ENCODE measurements around the gene STX8. TPM values are rescaled to one million over a fixed set of nuclear protein-coding genes. Genes with fewer than 3 reads are reported as not detected.

The STX8 gene
- total RNA-seq, 1 donor from 2014 or later = 54.8 TPM

- Histone ChIP-seq H3K27ac (ENCODE audit: low read depth, low read length) (no peak overlapping the region), H3K4me2 (ENCODE audit: low read length) (no peak overlapping the region), H3K36me3 (ENCODE audit: insufficient read depth, low read length) (no peaks in the 10 kb centered on the region), H3K79me2 (ENCODE audit: insufficient read depth, low read length) (no peaks in the 10 kb centered on the region), H3K9me3 (ENCODE audit: insufficient read depth, low read depth, low read length) (no peaks in the 10 kb centered on the region), H3K27me3 (ENCODE audit: insufficient read depth, low read length) (no peaks in the 10 kb centered on the region), H3K4me1 (ENCODE audit: insufficient read depth, low read length) (peaks cover 12% of the 10 kb centered on the region), H2AFZ (ENCODE audit: low read depth, low read length) (no peak overlapping the region), H3K9ac (ENCODE audit: low read length) (no peak overlapping the region), H4K20me1 (ENCODE audit: insufficient read depth, low read length) (no peaks in the 10 kb centered on the region), H3K4me3 (ENCODE audit: insufficient read depth, low read depth, low read length) (no peak overlapping the region)
- TF ChIP-seq EZH2 (IDR thresholded peaks at IDR 0.05; ENCODE audit: insufficient read depth, low read length) = no peak
- TF ChIP-seq CTCF (IDR thresholded peaks at IDR 0.05; ENCODE audit: insufficient read depth, low read depth, low read length) = no peak
- Mint-ChIP-seq H3K36me3 (ENCODE audit: low read depth, unreplicated experiment) (peaks cover 12% of the 10 kb centered on the region), H3K4me1 (ENCODE audit: low read depth, unreplicated experiment) (peaks cover 35% of the 10 kb centered on the region), H3K4me3 (ENCODE audit: unreplicated experiment) (no peak overlapping the region), H3K27me3 (ENCODE audit: low read depth, unreplicated experiment) (no peaks in the 10 kb centered on the region), H3K27ac (ENCODE audit: unreplicated experiment) (no peak overlapping the region), H3K9me3 (ENCODE audit: unreplicated experiment) (no peaks in the 10 kb centered on the region)
- FAIRE-seq (peak; percentile 13), DNase-seq (ENCODE audit: low read depth) (peak; percentile 34)
Observed at GRCh38 chr17:9470171-9470570, 105.4 kb downstream of the STX8 start.

- no peak overlapping the region for H3K4me3 ChIP-seq (ENCODE audit: insufficient read depth, low read depth, low read length)
- Mint-ChIP-seq H3K4me1 (ENCODE audit: low read depth, unreplicated experiment) (peaks cover 34% of the 10 kb centered on the region), H3K9me3 (ENCODE audit: unreplicated experiment) (no peaks in the 10 kb centered on the region), H3K4me3 (ENCODE audit: unreplicated experiment) (no peak overlapping the region), H3K27me3 (ENCODE audit: low read depth, unreplicated experiment) (no peaks in the 10 kb centered on the region), H3K27ac (ENCODE audit: unreplicated experiment) (no peak overlapping the region), H3K36me3 (ENCODE audit: low read depth, unreplicated experiment) (peaks cover 8% of the 10 kb centered on the region)
- no peaks in the 10 kb centered on the region for H3K27me3 ChIP-seq (ENCODE audit: insufficient read depth, low read length)
- TF ChIP-seq EZH2 (IDR thresholded peaks at IDR 0.05; ENCODE audit: insufficient read depth, low read length) = no peak
- TF ChIP-seq CTCF (IDR thresholded peaks at IDR 0.05; ENCODE audit: insufficient read depth, low read depth, low read length) = no peak
- H4K20me1 ChIP-seq (ENCODE audit: insufficient read depth, low read length) = no peaks in the 10 kb centered on the region
- H3K36me3 ChIP-seq (ENCODE audit: insufficient read depth, low read length) = no peaks in the 10 kb centered on the region
- no peaks in the 10 kb centered on the region for H3K79me2 ChIP-seq (ENCODE audit: insufficient read depth, low read length)
- no peak for DNase-seq (ENCODE audit: low read depth)
- peaks cover 11% of the 10 kb centered on the region for H3K4me1 ChIP-seq (ENCODE audit: insufficient read depth, low read length)
- no peaks in the 10 kb centered on the region for H3K9me3 ChIP-seq (ENCODE audit: insufficient read depth, low read depth, low read length)
- no peak overlapping the region for H3K27ac ChIP-seq (ENCODE audit: low read depth, low read length)
- no peak overlapping the region for H3K4me2 ChIP-seq (ENCODE audit: low read length)
- no peak overlapping the region for H3K9ac ChIP-seq (ENCODE audit: low read length)
- no peak overlapping the region for H2AFZ ChIP-seq (ENCODE audit: low read depth, low read length)
- no peak for FAIRE-seq
Observed at GRCh38 chr17:9468937-9469336, 106.7 kb downstream of the STX8 start.

GRCh38 chr17:9468532-9468931 lies 107.1 kb downstream of the STX8 start:
- no peak for TF ChIP-seq EZH2 (IDR thresholded peaks at IDR 0.05; ENCODE audit: insufficient read depth, low read length)
- no peak for TF ChIP-seq CTCF (IDR thresholded peaks at IDR 0.05; ENCODE audit: insufficient read depth, low read depth, low read length)
- Histone ChIP-seq H3K4me1 (ENCODE audit: insufficient read depth, low read length) (peaks cover 10% of the 10 kb centered on the region), H3K4me2 (ENCODE audit: low read length) (no peak overlapping the region), H3K27me3 (ENCODE audit: insufficient read depth, low read length) (no peaks in the 10 kb centered on the region), H4K20me1 (ENCODE audit: insufficient read depth, low read length) (no peaks in the 10 kb centered on the region), H3K79me2 (ENCODE audit: insufficient read depth, low read length) (no peaks in the 10 kb centered on the region), H3K9ac (ENCODE audit: low read length) (no peak overlapping the region), H3K4me3 (ENCODE audit: insufficient read depth, low read depth, low read length) (no peak overlapping the region), H3K27ac (ENCODE audit: low read depth, low read length) (no peak overlapping the region), H3K9me3 (ENCODE audit: insufficient read depth, low read depth, low read length) (no peaks in the 10 kb centered on the region), H3K36me3 (ENCODE audit: insufficient read depth, low read length) (no peaks in the 10 kb centered on the region), H2AFZ (ENCODE audit: low read depth, low read length) (no peak overlapping the region)
- Mint-ChIP-seq H3K4me3 (ENCODE audit: unreplicated experiment) (no peak overlapping the region), H3K27ac (ENCODE audit: unreplicated experiment) (no peak overlapping the region), H3K27me3 (ENCODE audit: low read depth, unreplicated experiment) (no peaks in the 10 kb centered on the region), H3K36me3 (ENCODE audit: low read depth, unreplicated experiment) (peaks cover 5% of the 10 kb centered on the region), H3K9me3 (ENCODE audit: unreplicated experiment) (no peaks in the 10 kb centered on the region), H3K4me1 (ENCODE audit: low read depth, unreplicated experiment) (peaks cover 30% of the 10 kb centered on the region)
- DNase-seq (ENCODE audit: low read depth) (no peak), FAIRE-seq (no peak)

Measured in astrocyte (in vitro differentiated cells and primary cell).